Kidney (tissue), 14 donors: ENCODE measurements around the gene SH3GL3. TPM values are rescaled to one million over a fixed set of nuclear protein-coding genes. Genes with fewer than 3 reads are reported as not detected.

Source experiments
- DNase-seq, 5 donors: peaks; one replicate each; pipeline ENCODE4 v3.0.0-alpha.2; 2013 to 2020
- FAIRE-seq: peaks from 2 replicates; lab custom pipeline; 2012; peaks lifted over from hg19 to GRCh38; lab: Jason Lieb, UNC
- H3K27ac ChIP-seq, 2 donors: one replicate each; pipeline ENCODE4 v1.7.0; 2013; ENCODE audit warnings: low read depth in 2 of 2, low read length in 2 of 2, inconsistent platforms in 1 of 2
- H3K27me3 ChIP-seq: one replicate; pipeline ENCODE4 v1.7.1; 2013; ENCODE audit warnings: low read length, inconsistent platforms; ENCODE audit not compliant: control insufficient read depth, insufficient read depth
- H3K36me3 ChIP-seq, 3 donors: one replicate each; pipeline versions ENCODE4 v1.7.0 to v1.7.1; 2013; ENCODE audit warnings: low read length in 3 of 3, control low read depth in 1 of 3, inconsistent platforms in 1 of 3; ENCODE audit not compliant: insufficient read depth in 3 of 3, control insufficient read depth in 2 of 3
- H3K4me1 ChIP-seq, 3 donors: one replicate each; pipeline versions ENCODE4 v1.7.0 to v1.7.1; 2013; ENCODE audit warnings: low read length in 3 of 3, inconsistent platforms in 1 of 3, low read depth in 1 of 3; ENCODE audit not compliant: control insufficient read depth in 2 of 3, insufficient read depth in 2 of 3
- H3K4me3 ChIP-seq, 3 donors: one replicate each; pipeline versions ENCODE4 v1.7.0 to v1.8.1; 2013; ENCODE audit warnings: low read length in 3 of 3, control low read depth in 1 of 3, inconsistent platforms in 1 of 3
- H3K9ac ChIP-seq, 3 donors: one replicate each; pipeline versions ENCODE4 v1.7.0 to v1.7.1; 2013; ENCODE audit warnings: low read length in 3 of 3, control low read depth in 1 of 3, inconsistent platforms in 1 of 3
- H3K9me3 ChIP-seq, 3 donors: one replicate each; pipeline versions ENCODE4 v1.7.0 to v1.7.1; 2013; ENCODE audit warnings: low read length in 3 of 3, control low read depth in 1 of 3, inconsistent platforms in 1 of 3; ENCODE audit not compliant: control insufficient read depth in 2 of 3, insufficient read depth in 1 of 3
- intact Hi-C: fragments of 100-400 bp; cut with DNase I; formaldehyde crosslinking; loops from one replicate; pipeline ENCODE4 v1.11.1; 2022
- polyA plus RNA-seq: library from polyadenylated mRNA; stranded (reverse); fragments of 350-450 nt; fragmentation: Illumina TruSeq; extraction: RNeasy Lipid Tissue Mini Kit (QIAGEN cat#74804); gene quantifications from one replicate; pipeline ENCODE4 v1.2.3, GENCODE V29; 2014; ENCODE audit warnings: low read depth, low replicate concordance; ENCODE audit not compliant: insufficient read depth
- total RNA-seq: library from RNA; stranded (reverse); fragmentation: NEBNext Ultra II Directional; extraction: Animal tissue kit (Norgen Biotek cat#: 25700); gene quantifications from one replicate; pipeline ENCODE4 v1.2.1, GENCODE V29; 2021
- TF ChIP-seq, protein P1 (sequence below): IDR thresholded peaks from 3 replicates; pipeline ENCODE4 v1.5.1; 2012; ENCODE audit warnings: mild to moderate bottlenecking, moderate library complexity, borderline replicate concordance; ENCODE audit not compliant: insufficient read depth; ENCODE audit errors: extremely low read depth
- donor health status: control.
- donor health status: control.
- donor health status: control.
- donor health status: control.
- donor health status: control.
- donor health status: DM: yes; HTN: yes; CAD: no.
- donor health status: Normal renal cell carcinoma (clear cell type).

Gene SH3GL3
- total and polyA plus RNA-seq, 2 donors from 2014 or later: 0.47 TPM; not detected in 1

DNA sequence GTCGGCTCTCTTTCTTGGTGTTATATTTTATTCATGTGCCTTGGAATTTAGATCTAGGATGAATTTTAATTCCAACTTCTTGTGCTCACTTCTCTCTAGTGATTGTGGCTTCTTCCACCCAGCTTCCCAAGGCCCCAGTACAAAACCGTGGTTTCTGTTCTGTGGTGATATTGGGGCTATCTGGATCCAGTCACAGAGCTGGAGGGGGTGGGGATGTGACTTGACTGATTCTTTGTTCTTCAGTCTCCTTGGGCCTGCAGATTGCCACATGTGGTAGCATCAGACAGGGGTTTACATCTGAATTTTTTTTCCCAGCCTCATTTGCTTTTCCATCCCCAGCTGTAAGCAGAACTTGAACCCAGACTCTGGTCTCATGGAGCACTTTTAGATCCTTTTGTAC is 108.2 kb downstream of the SH3GL3 start:
- FAIRE-seq: no peak
- TF ChIP-seq, protein P1, sequence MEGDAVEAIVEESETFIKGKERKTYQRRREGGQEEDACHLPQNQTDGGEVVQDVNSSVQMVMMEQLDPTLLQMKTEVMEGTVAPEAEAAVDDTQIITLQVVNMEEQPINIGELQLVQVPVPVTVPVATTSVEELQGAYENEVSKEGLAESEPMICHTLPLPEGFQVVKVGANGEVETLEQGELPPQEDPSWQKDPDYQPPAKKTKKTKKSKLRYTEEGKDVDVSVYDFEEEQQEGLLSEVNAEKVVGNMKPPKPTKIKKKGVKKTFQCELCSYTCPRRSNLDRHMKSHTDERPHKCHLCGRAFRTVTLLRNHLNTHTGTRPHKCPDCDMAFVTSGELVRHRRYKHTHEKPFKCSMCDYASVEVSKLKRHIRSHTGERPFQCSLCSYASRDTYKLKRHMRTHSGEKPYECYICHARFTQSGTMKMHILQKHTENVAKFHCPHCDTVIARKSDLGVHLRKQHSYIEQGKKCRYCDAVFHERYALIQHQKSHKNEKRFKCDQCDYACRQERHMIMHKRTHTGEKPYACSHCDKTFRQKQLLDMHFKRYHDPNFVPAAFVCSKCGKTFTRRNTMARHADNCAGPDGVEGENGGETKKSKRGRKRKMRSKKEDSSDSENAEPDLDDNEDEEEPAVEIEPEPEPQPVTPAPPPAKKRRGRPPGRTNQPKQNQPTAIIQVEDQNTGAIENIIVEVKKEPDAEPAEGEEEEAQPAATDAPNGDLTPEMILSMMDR: no peak
- intact Hi-C loops: no loop called here

DNA sequence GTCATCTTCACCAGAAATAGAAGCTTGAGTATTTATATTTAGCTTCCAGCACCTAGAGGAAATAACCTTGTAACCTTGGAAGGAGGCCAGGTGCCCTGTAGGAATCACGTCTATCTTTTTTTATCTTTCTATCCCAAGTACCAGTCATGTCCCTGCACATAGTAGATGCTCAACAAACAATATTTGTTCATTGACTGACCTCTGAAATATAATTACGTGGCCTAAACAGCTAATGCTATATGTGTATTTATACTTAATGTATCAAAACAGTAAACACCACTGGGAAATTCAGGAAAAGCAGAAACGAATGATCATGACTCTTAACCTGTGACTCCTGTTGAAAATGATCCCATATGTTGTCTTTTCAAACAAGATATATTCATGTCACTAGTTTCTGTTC is 108.9 kb downstream of the SH3GL3 start:
- H3K36me3 ChIP-seq: no peaks in the 10 kb centered on the region
- H3K27ac ChIP-seq: no peak overlapping the region
- DNase-seq (no peak), FAIRE-seq (no peak)
- H3K4me1 ChIP-seq: no peaks in the 10 kb centered on the region
- no peaks in the 10 kb centered on the region for H3K9me3 ChIP-seq
- H3K4me3 ChIP-seq: no peak overlapping the region
- TF ChIP-seq, protein P1: no peak
- no peaks in the 10 kb centered on the region for H3K27me3 ChIP-seq
- intact Hi-C loops: no loop called here
- H3K9ac ChIP-seq: no peak overlapping the region

More for the DNA sequence above, 108.2 kb downstream of the SH3GL3 start:
- Histone ChIP-seq H3K4me3 (no peak overlapping the region), H3K4me1 (no peaks in the 10 kb centered on the region), H3K36me3 (no peaks in the 10 kb centered on the region), H3K27ac (no peak overlapping the region), H3K27me3 (no peaks in the 10 kb centered on the region), H3K9ac (no peak overlapping the region), H3K9me3 (no peaks in the 10 kb centered on the region)
- no peak for DNase-seq

DNA sequence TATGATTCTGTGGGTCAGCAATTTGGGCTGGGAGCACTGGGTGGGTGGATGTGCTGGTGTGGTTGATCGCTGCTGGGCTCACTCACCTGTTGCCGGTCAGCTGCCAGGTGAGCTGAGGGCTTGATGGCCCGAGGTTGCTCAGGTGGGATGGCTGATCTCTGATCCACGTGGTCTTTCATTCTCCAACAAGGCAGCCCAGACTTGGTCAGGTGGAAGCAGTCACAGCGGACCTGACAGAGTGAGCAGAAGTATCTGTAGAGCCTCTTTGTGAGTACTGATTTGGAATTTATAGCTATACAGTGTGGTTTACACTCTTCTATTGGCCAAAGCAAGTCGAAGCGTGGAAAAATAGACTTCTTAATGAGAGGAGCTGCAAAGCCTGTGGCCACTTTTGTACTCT is 109.6 kb downstream of the SH3GL3 start:
- Histone ChIP-seq H3K27me3 (no peaks in the 10 kb centered on the region), H3K4me3 (no peak overlapping the region), H3K9ac (no peak overlapping the region), H3K36me3 (no peaks in the 10 kb centered on the region), H3K27ac (no peak overlapping the region), H3K4me1 (no peaks in the 10 kb centered on the region), H3K9me3 (no peaks in the 10 kb centered on the region)
- no peak for DNase-seq
- FAIRE-seq: no peak
- TF ChIP-seq, protein P1: no peak
- intact Hi-C loops: no loop called here

DNA sequence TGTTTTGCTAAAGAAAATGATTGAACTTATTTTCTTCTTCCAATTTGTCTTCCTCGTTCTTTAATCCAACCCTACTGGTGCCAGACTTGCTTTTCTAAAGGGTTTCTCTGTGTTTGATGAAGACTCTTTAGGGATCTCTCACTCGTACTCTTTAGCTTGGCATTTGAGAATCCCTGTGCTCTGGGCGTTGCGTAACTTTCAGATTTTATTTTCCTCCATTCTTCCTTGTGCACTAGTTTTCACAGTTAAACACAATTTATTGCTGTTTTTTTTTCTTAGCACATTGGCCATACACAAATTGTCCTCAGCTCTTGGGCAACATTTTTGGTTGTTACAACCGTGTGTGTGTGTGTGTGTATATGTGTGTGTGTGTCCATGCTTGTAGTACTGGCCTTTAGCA is 111.0 kb downstream of the SH3GL3 start:
- no peaks in the 10 kb centered on the region for H3K36me3 ChIP-seq
- FAIRE-seq (no peak), DNase-seq (no peak)
- H3K27ac ChIP-seq: no peak overlapping the region
- TF ChIP-seq, protein P1: no peak
- no peaks in the 10 kb centered on the region for H3K27me3 ChIP-seq
- H3K9me3 ChIP-seq: no peaks in the 10 kb centered on the region
- H3K4me3 ChIP-seq: no peak overlapping the region
- H3K4me1 ChIP-seq: no peaks in the 10 kb centered on the region
- intact Hi-C loops: no loop called here
- no peak overlapping the region for H3K9ac ChIP-seq
